HG03135 (cell line): ENCODE results near the gene TDRD3.
"Not testable (repeated sequence)": the region's sequence is repeated elsewhere in the genome, so short reads cannot be mapped to it uniquely, and the experiment has no call there.

Experiments
- ATAC-seq: cut with Tn5 transposase; IDR thresholded peaks from one replicate; pipeline ENCODE4 v1.9.1; 2021; ENCODE audit warnings: mild to moderate bottlenecking, moderate library complexity; ENCODE audit not compliant: unreplicated experiment

The TDRD3 gene

GRCh38 chr13:60396783-60397703, at the start of gene TDRD3:
Gene TDRD3 (plus strand): TSS chr13:60397220. CDS start chr13:60397365, 145 bp downstream.
- ATAC-seq: peak; percentile 68

DNA sequence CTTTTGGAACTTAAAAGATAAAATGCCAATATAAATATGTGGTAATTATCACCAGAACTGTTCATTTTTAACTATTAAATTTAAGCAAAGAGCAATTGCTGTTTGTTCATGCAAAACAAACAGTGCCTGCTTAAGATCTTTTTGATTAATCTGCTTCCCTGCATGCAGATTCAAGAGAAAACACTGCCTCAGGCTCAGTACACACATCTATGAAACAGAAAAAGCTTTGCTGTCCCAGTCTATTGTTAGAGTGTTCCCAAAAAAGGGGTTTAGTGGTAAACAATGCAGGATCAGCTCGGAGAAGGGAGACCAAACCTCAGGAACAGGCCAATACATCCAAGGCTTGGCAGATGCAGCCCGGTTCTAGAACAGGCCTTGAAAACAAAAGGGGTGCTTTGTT, 49.3 kb upstream of the TDRD3 start:
- ATAC-seq: no peak

GRCh38 chr13:60348097-60348496, 48.9 kb upstream of the TDRD3 start:
- ATAC-seq: no peak

DNA sequence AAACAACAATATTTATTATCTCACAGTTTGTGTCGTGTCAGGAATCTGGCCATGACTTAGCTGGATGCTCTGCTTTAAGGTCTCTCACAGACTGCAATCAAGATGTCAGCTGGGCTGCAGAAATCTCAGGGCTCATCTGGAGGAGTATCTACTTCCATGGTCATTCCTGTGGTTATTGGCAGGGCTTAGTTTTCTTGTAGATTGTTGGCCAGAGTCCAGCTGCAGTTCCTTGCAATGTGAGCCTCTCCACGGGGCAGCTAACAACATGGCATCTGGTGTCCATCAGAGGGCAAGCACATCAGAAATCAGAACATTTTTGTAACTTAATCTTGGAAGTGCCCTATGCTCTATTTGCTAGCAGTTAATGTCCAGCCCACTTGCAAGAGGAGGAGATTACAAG, 45.7 kb upstream of the TDRD3 start:
- ATAC-seq: no peak

DNA sequence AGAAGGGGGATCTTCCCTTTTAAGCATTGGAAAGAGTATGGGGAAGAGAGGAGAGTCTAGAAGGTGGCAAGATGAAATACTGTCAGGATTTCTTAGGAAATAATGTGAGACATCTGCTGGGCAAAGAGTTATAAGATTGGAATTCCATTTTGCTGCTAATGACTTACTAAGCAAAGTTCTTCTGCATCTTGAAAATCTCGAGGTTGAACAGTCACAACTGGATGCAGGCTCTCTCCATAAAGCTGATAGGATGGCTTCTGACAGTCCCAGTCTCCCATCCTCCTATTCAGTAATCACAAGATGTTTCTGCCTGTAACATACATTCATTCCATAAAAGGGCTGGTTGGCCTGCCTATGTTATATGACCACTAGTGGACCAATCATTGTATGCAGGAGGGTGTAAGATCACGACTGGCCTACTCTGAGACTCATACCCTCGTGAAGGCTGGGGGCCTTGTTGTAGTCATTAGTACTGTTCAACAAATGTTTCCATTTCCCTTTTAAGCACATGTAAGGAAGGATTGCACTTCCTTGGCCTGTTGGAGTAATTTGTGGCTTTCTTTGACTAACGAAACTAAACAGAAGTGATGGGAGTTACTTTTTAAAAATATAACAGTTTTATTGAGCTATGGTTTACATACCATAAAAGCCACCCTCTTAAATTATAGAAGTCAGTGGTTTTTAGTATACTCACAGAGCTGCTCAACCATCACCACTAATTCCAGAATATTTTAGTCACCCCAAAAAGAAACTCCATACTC, 45.0 kb upstream of the TDRD3 start:
- no peak for ATAC-seq

DNA sequence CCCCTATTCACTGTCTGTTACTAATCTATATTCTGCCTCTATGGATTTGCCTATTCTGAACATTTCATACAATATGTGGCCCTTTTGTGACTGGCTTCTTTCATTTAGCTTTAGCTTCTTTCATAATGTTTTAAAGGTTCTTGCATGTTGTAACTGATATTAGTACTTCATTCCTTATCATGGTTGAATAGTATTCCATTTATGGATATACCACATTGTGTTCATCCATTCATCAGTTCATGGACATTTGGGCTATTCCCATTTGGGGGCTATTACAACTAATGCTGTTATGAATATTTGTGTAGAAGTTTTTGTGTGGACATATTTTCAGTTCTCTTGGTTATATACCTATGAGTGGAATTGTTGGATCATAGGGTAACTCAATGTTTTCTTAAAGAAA, 44.4 kb upstream of the TDRD3 start:
- ATAC-seq: no peak

DNA sequence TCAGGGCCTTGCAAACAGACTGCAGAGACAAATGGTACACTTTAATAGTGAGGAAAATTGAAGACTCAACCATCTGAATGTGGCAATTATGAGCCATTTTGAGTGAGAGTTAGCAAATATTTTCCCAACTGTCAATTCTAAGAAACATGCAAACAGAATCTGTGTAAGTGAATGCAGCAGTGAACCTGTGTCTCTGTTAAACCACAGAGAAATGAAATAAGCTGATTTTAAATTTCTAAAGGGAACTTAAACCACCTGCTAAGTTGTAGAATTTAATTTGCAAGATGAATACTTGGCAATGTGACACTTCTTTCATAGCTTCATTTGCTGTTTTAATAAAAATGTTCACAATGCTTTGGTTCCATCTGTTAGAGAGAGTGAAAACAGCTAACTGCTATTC, 42.0 kb upstream of the TDRD3 start:
- ATAC-seq: no peak

DNA sequence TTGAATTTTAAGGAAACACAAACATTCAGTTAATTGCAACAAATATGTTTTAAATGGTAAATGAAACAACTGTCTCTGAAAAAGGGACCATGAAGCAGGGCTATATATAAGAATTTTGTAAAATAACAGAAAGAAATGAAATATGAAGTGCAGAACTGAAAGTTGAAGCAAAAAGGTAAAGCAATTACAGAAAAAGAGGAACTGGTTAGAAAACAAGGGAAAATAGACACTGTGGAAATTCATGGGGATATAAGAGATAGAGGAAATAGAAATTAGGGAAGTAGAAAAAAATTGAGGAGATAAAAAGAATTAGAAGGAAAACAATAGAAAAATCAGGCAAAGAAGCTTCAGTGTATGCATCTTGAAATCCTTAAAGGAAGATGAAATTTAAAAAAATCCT, 40.0 kb upstream of the TDRD3 start:
- ATAC-seq: no peak

GRCh38 chr13:60358453-60358852, 38.6 kb upstream of the TDRD3 start:
- no peak for ATAC-seq

GRCh38 chr13:60363288-60363687, 33.7 kb upstream of the TDRD3 start:
- no peak for ATAC-seq

- no peak for ATAC-seq
These were observed 27.8 kb upstream of the TDRD3 start for GRCh38 chr13:60369242-60369641.

GRCh38 chr13:60370343-60370742, 26.7 kb upstream of the TDRD3 start:
- no peak for ATAC-seq

- no peak for ATAC-seq
These were observed 24.9 kb upstream of the TDRD3 start for GRCh38 chr13:60372141-60372540.

DNA sequence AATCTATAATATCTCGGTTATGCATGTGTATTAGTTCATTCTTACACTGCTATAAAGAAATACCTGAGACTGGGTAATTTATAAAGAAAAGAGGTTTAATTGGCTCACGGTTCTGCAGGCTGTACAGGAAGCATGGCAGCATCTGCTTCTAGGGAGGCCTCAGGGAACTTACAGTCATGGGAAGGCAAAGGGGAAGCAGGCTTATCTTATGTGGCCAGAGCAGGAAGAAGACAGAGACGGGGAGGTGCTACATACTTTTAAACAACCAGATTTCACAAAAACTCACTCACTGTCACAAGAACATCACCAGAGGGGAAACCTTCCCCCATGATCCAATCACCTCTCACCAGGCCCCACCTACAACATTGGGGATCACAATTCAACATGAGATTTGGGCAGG, 17.7 kb upstream of the TDRD3 start:
- not testable (repeated sequence) for ATAC-seq

GRCh38 chr13:60379837-60380565, 17.0 kb upstream of the TDRD3 start:
- no peak for ATAC-seq

DNA sequence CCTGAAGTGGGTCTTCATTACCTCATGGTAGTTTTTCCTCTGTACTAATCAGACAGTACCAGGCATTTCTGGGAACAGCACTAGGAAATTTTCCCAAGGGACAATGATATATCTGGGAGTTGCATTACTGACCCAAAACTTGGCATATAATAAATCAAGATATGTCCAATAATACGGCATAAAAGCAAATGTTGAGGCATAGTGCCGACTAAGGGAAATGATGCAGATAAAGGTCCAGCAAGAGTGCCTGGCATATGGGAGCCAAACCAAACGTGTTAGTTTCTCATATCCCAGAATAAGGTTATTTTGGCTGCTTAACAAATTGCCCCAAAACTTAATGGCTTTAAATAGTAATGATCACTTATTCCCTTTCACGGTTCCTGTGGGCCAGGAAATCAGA, 12.1 kb upstream of the TDRD3 start:
- ATAC-seq: no peak

GRCh38 chr13:60386250-60386649, 10.8 kb upstream of the TDRD3 start:
- no peak for ATAC-seq

DNA sequence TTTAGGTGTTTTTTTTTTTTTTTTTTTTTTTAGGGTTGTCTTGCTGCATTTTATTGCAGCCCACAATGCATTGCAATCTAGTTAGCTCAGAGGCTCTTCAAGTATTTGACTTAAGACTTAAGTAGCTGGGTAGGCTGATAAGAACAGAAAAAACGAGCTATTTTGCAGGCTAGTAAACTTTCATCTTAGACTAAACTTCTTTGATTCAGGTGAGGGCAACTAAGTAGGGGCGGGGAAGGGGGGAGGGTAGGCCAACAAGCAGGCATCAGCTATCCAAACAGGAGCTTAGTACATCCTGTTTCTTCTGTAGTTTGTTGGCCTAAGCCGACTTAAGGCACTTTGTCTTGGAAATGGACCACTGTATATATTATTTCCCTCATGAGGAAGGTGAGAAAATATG, 4.9 kb upstream of the TDRD3 start:
- no peak for ATAC-seq

GRCh38 chr13:60395971-60396782, 843 bp upstream of the TDRD3 start:
- peak; percentile 70 for ATAC-seq

- peak; percentile 33 for ATAC-seq
These were observed 821 bp downstream of the TDRD3 start for GRCh38 chr13:60397704-60398378.
